Raji (cell line): ENCODE data around the gene CDCA7.

Experiments used
- POLR2A ChIP-seq: IDR thresholded peaks from 2 replicates; pipeline ENCODE4 v1.6.1; 2011; ENCODE audit warnings: low read depth, low read length, control low read depth; ENCODE audit not compliant: insufficient read depth

Gene CDCA7

DNA sequence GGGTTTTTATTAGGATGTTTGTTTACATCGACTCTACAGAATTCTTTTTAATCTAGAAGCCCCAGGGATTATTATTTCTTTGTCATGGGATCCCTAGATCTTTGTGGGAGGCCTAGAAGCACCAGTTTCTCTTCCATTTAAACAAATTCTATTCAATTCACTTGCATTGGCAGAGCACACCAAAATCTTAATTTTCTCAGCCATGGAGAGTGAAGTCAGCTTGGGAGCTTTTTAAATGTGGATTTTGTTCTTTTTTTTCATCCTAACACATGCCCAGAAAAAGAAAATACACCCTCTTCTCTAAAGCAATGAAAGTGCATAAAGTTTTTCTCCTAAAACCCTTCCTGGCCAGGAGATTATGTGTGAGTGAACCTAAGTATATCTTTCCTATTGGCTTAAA is 38.5 kb downstream of the CDCA7 start:
- TF ChIP-seq POLR2A, result no peak

GRCh38 chr2:173393636-173394035 is 39.0 kb downstream of the CDCA7 start:
- no peak for TF ChIP-seq POLR2A

GRCh38 chr2:173394091-173394974 is 39.7 kb downstream of the CDCA7 start:
- TF ChIP-seq POLR2A, result no peak

DNA sequence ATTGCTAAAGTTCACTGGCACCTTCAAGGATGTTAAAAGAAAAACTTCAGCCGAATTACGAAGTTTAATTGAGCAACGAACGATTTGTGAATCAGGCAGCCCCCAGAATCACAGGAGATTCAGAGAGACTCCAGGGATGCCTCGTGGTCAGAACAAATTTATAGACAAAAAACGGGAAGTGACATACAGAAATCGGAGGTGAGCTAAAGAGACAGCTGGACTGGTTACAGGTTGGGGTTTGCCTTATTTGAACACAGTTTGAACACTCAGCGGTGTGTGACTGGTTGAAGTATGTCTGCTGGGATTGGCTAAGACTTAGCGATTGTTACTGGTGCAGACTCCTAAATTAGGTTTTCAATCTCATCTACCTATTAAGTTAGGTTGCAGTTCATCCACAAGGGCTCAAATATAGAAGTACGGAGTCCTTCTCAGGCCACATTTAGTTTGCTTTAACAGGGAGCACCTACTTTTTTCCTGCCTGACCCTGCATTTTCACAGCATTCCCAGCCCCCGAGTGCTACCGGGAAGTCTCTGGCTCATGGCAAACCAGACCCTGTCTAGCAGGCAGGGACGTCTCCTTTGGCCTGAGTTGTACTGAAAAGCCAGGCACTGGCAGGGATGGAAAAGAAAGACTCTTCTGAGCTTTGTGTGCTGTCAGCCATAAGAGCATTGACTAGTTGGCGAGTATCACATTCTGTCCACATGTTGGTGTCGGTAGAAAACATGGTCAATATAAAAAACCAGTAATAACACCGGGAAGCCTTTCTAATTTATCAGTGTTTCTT is 41.1 kb downstream of the CDCA7 start:
- no peak for TF ChIP-seq POLR2A

DNA sequence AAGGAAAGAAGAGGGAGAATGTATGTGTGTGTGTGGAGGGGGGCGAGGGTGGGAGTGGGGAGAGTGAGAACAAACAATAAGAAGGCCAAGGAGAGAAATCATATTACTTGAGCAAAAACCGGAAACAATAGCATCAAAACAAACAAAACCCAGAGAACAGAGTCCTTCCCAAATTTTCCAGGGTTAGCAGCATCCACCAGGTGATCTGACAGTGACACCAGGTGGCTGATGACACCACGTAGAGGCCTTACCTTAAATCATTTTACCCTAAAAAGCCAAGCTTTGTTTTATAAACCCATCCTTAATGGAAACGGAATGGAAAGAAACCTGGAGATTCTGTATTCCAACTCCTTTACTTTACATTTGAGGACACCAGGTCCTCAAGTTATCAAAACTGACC is 42.9 kb downstream of the CDCA7 start:
- no peak for TF ChIP-seq POLR2A

DNA sequence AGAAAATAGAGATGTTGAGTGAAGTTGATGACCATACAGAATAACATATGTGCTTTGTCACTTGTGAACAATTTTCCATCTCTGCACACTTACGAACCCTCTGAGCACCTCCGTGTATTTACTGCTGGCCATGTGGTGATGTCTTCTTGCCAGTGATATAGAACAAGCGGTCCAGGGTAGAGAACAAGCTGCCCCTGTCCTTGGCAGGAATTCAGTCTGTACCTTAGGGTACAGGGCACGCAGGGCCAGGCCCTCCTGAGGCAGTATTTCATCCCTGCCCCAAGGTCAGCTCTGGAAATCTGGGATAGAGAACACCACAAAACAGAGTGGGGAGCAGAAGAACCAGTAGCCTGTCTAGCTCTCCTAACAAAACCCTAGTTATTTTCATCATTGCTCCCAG is 44.6 kb downstream of the CDCA7 start:
- no peak for TF ChIP-seq POLR2A

- no peak for TF ChIP-seq POLR2A
Observed at GRCh38 chr2:173400760-173401159, 46.1 kb downstream of the CDCA7 start.

GRCh38 chr2:173401716-173402326 is 47.1 kb downstream of the CDCA7 start:
- TF ChIP-seq POLR2A, result no peak

GRCh38 chr2:173402405-173402974 is 47.8 kb downstream of the CDCA7 start:
- TF ChIP-seq POLR2A, result no peak

GRCh38 chr2:173404841-173405750 is 50.4 kb downstream of the CDCA7 start:
- no peak for TF ChIP-seq POLR2A

- TF ChIP-seq POLR2A, result no peak
Observed at GRCh38 chr2:173407176-173407575, 52.5 kb downstream of the CDCA7 start.

GRCh38 chr2:173407646-173408045 is 53.0 kb downstream of the CDCA7 start:
- no peak for TF ChIP-seq POLR2A

DNA sequence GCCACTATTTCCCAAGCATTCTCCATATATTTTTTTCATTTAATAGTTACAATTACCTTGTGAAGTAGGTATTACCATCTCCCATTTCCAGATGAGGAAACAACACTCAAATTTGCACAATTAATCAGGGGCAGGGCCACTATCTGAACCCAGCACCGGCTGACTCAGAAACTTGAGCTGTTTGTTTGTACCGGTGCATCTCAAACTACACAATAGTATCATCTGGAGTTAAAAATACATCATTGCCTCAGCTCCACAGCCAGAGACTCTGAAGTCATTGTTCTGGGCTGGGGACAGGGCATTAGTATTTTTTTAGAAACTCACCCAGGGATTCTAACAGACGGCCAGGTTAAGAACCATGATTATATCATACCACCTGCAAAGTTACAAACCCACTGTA is 55.9 kb downstream of the CDCA7 start:
- TF ChIP-seq POLR2A, result no peak

- no peak for TF ChIP-seq POLR2A
Observed at GRCh38 chr2:173412628-173413027, 58.0 kb downstream of the CDCA7 start.
